ENCODE data around the gene MARK2. TPM values are rescaled to one million over a fixed set of nuclear protein-coding genes. Genes with fewer than 3 reads are reported as not detected.
A peak's percentile ranks its signal among the peaks of the same experiment; 100 is the strongest.

MARK2 gene
- total RNA-seq, 1 experiment from 2014 or later = 5.6 TPM

DNA sequence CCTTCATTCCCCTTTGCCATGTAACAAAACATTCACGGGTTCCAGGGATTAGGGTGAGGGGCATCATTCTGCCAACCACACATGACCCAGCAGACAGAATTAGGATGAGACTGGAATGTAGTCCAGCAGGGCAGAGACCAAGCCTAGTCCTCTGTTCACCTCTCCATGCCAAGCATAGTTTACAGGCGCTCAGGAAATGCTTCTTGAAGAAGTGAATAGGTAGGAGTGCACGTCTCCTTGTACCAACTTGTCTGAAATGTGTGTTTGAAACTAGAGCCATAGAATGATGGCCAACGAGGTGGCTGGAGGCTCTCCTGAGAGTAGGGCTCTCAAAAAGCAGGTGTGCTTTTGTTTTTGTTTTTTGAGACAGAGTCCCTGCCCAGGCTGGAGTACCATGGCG lies 17.5 kb upstream of the MARK2 start:
- DNase-seq (ENCODE audit: low read depth) = no peak
- in situ Hi-C loops (cut with HindIII; ENCODE audit: low pct_unique_long_range_greater_than_20kb, low sequenced_read_pairs) = no loop called here

DNA sequence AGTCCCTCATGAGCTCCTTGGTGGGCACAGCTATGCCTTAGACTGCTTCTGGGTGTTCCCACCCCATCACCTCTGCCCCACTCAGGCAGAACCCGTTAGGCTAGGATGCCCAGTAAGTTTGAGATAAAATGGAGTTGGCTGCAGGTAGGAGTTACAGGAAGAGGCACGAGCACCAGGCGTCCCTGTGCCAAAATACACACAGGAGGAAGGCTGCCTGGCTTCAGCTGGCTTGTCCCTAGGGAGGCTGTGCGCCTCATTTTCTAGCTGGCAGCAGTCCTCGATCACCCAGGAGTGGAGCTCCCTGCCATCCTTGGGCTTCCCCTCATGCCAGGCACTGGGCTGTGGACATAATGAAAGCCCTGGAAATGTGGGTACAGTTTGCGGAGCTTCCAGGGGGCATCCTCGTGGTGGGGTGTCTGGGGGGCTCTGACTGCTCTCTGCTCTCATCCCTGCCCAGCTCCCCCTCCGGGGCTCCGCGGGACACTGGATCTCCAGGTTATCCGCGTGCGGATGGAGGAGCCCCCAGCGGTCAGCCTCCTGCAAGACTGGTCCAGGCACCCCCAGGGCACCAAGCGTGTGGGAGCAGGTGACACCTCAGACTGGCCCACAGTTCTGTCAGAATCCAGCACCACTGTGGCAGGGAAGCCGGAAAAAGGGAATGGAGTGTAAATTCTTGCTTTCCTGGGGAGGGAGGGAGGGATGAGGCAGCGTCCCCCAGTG lies 12.3 kb upstream of the MARK2 start:
- DNase-seq (ENCODE audit: low read depth) = no peak
- in situ Hi-C loops (cut with HindIII; ENCODE audit: low pct_unique_long_range_greater_than_20kb, low sequenced_read_pairs) = no loop called here

DNA sequence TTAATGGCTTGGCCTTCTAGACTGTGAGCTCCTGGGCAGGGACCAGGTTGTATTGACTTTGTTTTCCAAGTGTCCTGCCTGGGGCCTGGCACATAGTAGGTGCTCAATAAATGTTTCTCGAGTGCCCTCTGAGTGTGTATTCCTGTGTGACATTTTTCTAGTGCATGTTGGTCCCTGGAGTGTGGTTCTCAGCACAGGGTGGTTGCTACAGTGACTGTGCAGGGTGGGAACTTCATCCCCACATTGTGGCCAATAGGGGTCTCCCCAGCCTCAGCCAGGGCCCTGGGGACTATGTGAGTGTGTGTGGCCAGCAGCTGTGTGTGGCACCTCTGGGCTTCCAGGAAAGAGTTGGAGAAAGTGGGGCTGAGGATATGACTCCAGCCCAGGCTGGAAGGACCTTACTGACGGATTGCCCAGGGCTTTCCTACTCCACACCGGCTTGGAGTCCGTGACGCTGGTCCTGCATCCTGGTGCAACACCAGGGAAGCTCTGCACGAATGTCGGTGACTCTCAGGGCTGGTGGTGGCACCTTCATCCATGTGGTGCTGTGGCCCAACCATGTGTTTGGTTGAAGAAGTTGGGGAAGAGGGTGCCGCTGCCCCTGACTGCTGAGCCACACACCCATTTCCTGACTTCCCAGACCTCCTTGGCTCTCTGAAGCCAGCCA lies 9.0 kb upstream of the MARK2 start:
- in situ Hi-C loops (cut with HindIII; ENCODE audit: low pct_unique_long_range_greater_than_20kb, low sequenced_read_pairs) = no loop called here
- no peak for DNase-seq (ENCODE audit: low read depth)

DNA sequence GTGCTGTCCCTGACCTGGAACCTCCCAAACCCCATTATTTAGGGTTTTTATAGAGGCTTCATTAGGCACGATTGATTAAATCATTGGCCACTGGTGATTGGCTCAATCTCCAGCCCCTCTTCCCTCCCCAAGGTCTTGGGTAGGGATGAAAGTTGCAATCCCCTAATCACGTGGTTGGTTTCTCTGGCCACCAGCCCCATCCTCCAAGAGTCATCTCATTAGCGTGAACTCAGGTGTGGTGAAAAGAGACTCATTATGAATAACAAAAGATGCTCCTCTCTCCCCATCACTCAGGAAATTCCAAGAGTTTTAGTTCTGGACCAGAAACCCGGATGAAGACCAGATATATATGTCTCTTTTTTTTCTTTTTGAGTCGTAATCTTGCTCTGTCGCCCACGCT lies 7.6 kb upstream of the MARK2 start:
- DNase-seq (ENCODE audit: low read depth) = no peak
- in situ Hi-C loops (cut with HindIII; ENCODE audit: low pct_unique_long_range_greater_than_20kb, low sequenced_read_pairs) = no loop called here

DNA sequence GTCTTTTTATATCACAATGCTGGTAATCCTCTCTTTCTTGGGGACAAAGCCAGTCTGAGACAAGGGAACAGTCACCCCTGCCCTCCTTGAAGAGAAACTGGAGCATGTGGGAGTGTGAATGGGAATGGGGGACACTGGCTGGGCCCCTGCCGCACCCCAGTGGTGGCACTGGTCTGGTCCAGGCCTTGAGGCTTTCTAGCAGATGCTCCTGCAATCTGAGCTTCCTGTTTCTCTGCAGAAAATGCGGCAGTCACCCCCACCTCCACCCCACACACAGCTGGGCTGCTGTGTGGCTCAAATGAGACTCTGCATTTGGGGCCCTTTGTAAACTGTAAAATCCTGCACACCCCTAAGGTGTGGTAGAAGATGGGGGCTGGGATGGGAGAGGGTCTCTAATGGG lies 6.6 kb upstream of the MARK2 start:
- in situ Hi-C loops (cut with HindIII; ENCODE audit: low pct_unique_long_range_greater_than_20kb, low sequenced_read_pairs) = no loop called here
- no peak for DNase-seq (ENCODE audit: low read depth)

DNA sequence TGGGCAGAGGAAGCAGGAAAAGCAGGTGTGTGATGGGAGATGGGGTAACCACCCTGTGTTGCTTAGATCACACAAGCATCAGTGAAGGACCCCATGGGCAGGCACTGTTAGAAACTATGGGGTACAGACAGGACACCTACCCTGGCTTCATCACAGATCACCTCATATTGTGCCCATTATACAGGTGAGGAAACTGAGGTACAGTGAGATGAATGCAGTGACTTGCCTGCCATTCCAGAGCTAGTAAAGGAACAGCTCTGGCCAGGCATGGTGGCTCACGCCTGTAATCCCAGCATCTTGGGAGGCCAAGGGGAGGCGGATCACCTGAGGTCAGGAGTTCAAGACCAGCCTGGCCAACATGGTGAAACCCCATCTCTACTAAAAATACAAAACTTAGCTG lies 5.9 kb upstream of the MARK2 start:
- in situ Hi-C loops (cut with HindIII; ENCODE audit: low pct_unique_long_range_greater_than_20kb, low sequenced_read_pairs) = no loop called here
- no peak for DNase-seq (ENCODE audit: low read depth)

DNA sequence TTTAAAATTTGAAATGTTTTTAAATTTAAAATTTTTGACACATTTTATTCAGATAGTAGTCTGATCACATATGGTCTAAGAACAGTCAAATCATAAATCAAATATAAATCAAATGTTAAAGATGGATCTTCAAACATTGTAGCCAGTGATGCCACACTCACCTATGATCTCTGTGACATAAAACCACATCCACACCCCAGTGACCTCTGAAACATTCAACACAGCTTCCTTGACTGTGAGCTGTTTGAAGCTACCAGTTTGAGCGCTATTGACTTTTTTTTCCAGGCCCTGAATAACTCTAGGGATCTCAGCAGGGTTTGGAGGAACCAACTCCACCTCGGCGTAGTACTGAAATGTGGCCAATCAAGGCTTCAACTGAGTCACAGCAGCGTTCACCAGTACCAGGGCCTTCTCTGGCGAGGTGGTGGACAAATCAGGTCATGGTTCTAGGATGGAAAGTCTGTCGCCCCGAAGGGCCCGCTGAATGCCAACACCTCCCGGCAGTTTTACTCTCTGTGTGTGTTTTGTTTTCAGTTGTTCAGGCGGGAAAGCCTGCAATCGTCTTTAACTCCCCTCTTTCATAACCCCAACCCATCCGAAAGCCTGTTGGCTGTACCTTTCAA lies 4.3 kb upstream of the MARK2 start:
- in situ Hi-C loops (cut with HindIII; ENCODE audit: low pct_unique_long_range_greater_than_20kb, low sequenced_read_pairs) = no loop called here
- no peak for DNase-seq (ENCODE audit: low read depth)

DNA sequence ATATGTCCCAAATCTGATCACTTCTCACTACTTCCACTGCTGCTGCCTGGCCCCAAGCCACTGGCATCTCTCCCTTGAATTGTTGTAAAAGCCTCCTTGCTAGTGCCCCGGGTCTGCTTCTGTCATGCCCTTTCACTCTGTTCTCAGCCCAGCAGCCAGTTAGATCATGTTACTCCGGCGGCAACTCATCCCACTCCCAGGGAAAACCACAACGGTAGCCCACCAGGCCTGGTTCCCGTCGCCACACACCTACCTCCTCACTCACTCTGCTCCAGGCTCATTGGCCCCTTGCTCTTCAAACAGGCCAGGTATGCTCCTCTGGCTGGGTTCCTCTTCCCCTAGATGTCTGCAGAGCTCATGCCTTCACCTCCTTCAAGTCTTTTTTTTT lies 3.8 kb upstream of the MARK2 start:
- in situ Hi-C loops (cut with HindIII; ENCODE audit: low pct_unique_long_range_greater_than_20kb, low sequenced_read_pairs) = no loop called here
- DNase-seq (ENCODE audit: low read depth) = no peak

DNA sequence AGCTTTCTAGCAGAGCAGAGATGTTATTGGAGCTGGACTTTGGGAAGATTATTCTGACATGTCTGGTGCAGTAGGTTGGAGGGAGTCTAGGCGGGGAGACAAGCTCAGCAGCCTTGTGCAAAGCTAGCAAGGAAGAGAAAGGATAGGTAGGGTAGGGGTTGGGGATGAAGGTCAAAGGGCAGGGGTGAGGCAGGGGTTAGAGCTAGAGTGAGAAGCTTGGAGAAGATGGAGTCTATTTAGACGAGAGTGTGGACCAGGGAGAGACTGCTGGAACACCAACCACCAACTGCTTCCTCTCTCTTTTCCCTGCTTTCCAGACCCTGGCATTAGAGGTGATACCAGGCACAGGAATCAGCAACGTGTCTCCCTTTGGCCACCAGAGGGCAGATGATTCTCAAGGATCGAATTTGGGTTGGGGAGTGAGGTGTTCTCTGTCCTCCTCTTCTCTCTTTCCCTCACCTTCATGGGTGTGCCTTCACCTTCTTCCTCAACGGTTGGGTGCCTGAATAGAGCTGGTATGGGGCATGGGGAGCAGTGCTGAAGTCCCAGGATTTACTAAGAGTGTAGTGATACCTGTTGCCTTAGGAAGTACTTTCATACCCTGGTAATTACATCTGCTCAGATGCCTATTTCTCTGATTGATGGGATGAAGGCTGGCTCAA lies 1.8 kb upstream of the MARK2 start:
- peak; percentile 59 for DNase-seq (ENCODE audit: low read depth)
- in situ Hi-C loops (cut with HindIII; ENCODE audit: low pct_unique_long_range_greater_than_20kb, low sequenced_read_pairs) = no loop called here

DNA sequence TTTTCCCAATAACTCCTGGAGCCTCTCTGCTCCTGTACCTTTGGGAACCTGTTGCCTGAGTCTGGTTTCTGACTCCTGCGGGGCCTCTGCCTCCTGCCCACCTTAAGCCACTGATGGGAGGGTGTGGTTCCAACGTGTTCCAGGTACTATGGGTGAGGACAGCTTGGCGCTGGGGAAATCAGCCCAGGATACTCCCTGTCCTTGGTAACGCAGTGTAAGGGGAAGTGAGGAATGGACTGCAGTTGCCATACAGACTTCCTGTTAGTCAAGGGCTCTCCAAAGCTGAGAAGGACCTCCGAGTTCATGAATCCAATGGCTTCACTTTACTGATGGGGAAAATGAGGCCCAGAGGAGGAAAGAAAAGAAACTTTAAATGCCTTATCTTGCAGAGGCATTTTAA lies 1.2 kb upstream of the MARK2 start:
- no peak for DNase-seq (ENCODE audit: low read depth)
- in situ Hi-C loops (cut with HindIII; ENCODE audit: low pct_unique_long_range_greater_than_20kb, low sequenced_read_pairs) = no loop called here

DNA sequence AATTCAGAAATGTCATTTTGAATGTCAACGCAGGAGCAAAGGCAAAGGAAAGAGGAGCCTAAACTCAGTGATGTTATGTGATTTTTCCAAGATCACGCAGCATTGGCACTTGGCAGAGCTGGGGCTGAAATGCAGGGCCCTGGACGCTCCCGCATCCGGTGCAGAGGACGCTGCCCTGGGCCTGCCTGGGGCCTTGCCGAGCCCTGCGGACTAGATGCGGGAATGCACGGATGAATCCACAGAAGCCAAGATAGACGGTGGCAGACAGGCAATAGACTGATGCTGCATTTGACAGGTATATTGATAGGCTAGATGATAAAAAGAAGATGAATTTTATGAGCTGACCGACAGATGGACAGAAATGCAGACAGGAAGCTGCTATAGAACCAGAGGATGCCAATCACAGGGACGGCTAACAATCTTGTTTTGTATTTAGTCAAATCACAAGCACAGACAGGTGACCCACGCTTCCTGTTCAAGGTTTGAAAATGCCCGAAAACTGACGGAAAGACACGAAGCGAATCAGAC lies 696 bp upstream of the MARK2 start:
- no peak for DNase-seq (ENCODE audit: low read depth)
- in situ Hi-C loops (cut with HindIII; ENCODE audit: low pct_unique_long_range_greater_than_20kb, low sequenced_read_pairs) = no loop called here

DNA sequence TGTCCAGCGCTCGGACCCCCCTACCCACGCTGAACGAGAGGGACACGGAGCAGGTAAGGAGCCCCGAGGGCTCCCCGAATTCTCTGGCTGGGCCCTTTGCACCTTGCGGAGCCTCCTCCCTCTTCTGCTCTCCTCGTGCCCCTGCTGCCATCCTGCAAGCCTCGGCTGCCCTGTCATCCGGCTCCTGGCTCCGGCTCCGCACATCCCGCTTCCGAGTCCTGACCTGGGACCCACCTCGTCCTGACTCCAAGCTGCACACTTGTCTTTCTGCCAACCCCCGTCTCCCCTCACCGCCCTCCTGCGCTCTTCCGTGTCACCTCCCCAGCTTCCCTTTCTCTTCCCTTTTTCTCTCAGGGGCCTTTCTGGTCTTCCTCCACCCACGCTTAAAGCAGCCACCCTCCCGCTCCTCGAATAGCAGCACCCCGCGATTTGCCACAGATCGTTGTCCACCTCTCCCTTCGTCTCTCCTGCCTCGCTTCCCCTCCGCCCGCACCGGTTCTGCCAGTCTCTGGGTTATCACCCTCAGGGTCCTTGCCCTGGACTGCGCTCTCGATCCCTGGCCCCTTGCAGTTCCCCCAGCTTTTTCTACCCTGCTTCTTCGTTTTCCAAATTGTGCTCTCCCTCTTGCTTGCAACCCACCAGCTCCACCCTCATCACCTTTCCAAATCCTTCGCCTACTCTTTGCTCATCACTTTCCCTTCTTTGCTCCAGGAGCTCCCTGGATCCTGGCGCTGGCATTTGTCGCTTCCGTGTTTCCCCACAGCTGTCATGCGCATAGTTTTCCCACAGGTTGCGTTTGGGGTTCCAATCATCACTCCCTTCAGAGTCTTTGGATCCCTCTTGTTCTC lies 822 bp downstream of the MARK2 start:
- no peak for DNase-seq (ENCODE audit: low read depth)
- in situ Hi-C loops (cut with HindIII; ENCODE audit: low pct_unique_long_range_greater_than_20kb, low sequenced_read_pairs) = no loop called here

DNA sequence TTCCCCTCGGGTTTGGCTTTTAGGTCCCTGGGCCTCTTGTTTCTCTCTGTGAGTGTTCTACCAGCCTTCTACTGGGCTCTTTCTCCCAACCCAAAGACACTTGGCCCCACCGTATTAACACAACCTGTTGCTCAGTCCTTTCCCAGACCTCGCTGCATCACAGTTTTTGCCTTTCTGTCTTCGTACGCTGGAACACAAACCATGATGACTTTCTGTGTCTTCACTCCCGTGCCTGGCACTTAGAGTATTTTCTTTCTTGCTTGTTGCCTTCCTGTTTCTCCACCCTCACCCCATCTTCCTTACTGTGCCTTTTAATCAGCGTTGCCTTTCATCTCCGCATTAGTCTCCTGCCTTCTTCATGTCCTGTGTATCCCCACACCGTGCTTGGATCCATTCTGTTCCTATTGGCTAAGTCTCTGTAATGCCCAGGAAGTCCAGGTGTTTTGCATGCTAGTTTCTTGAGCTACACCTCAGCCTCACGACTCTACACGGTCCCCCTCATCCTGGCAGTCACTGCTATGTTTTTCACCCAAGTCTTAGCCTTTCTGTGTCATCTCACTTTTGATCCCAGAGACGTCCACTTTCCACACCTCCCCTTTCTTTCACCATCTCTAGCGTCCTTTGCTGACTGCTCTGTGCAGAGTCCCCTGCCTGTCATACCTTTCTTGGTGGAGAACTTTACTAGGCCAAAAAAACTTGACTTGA lies 1.6 kb downstream of the MARK2 start:
- DNase-seq (ENCODE audit: low read depth) = no peak
- in situ Hi-C loops (cut with HindIII; ENCODE audit: low pct_unique_long_range_greater_than_20kb, low sequenced_read_pairs) = no loop called here

DNA sequence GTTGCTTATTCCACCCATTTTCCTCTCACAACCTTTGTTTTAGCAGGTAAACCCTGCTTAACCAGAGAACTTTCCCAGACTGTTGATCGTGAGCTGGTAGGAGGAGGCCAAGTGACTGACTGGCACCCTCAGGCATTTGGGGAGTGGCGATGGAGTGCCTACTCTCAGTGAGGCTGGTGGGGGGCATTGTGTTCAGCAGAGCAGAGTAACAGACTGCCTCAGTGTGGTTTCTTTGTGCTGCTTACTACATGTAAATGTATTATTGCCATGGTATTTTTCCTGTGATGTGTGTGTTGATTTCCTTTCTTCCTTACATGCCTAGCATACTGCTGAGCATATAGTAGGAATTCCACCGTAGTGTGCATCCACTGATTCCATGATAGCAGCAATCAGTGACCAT lies 2.6 kb downstream of the MARK2 start:
- peak; percentile 27 for DNase-seq (ENCODE audit: low read depth)
- in situ Hi-C loops (cut with HindIII; ENCODE audit: low pct_unique_long_range_greater_than_20kb, low sequenced_read_pairs) = no loop called here

DNA sequence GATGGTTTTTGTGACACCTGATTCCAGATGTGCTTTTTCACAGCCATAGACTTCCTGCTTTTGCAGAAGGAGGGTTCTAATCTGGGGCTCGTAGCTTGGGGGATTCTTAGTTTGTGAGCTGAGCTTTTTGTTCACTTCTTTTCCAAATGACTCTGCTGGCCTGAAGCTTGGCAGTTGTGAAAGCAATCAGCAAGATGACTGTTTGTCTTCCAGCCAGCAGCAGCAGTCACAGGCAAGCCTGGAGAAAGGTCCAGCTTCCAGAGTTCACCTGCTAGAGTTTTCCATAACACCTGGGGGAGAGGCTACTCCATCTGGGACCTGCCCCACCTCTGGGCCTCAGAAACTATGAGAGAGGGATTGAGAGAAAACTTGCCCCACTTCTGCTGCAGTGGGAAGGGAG lies 4.1 kb downstream of the MARK2 start:
- in situ Hi-C loops (cut with HindIII; ENCODE audit: low pct_unique_long_range_greater_than_20kb, low sequenced_read_pairs) = no loop called here
- DNase-seq (ENCODE audit: low read depth) = no peak

DNA sequence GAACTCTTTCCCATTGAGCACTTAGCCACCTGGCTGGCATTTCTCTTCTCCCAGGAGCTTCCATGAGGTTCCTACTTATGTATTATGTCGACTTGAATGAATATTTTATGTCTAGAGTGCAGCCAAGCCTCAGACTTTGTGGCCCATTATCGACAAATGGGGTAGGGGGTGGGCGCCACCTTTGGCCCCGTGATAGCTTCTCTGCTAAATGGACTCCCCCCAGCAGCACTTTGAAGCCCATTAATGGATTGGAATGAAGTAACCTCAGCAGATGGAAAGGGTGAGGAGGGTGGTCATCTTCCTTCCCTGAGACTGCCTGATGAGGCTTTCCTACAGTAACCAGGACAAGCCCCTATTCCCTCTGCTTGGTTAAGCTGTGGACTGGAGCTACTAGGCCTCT lies 5.9 kb downstream of the MARK2 start:
- in situ Hi-C loops (cut with HindIII; ENCODE audit: low pct_unique_long_range_greater_than_20kb, low sequenced_read_pairs) = no loop called here
- no peak for DNase-seq (ENCODE audit: low read depth)

DNA sequence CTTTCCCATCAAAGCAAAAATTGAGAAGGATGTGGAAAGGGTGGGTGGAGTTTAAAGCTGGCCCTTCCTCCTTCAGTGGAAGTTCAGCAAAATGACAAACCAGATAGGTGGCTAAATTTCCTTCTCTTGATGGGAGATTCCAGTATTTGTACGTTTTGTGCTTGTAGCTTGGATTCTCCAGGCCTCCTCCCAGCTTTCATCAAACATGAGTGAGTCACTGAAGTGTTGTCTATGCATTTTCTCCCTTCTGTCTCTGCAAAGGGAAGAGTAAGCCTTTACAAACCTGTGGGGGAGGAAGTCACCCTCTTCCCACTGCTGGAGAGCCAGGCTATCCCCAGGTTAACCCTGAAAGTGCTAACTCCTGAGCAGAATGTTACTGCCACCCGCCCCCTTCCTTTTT lies 6.4 kb downstream of the MARK2 start:
- in situ Hi-C loops (cut with HindIII; ENCODE audit: low pct_unique_long_range_greater_than_20kb, low sequenced_read_pairs) = no loop called here
- peak; percentile 35 for DNase-seq (ENCODE audit: low read depth)

DNA sequence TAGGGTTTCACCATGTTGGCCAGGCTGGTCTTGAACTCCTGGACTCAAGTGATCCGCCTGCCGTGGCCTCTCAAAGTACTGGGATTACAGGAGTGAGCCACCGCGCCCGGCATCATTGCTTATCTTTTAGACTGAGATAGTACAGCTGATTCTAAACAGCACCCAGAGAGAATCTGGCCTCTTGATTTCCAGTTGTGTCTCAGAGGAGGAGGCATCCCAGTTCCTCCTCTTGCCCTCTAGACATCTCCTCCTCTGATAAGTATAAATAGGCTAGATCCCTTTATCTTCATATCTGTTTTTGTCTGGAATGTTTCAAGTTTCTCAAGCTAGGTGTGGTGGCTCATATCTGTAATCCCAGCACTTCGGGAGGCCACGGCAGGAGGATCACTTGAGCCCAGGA lies 7.0 kb downstream of the MARK2 start:
- in situ Hi-C loops (cut with HindIII; ENCODE audit: low pct_unique_long_range_greater_than_20kb, low sequenced_read_pairs) = no loop called here
- DNase-seq (ENCODE audit: low read depth) = no peak
